ENCODE measurements around the gene MARK4. TPM values are rescaled to one million over a fixed set of nuclear protein-coding genes. Genes with fewer than 3 reads are reported as not detected.
"Not testable (repeated sequence)": the region's sequence is repeated elsewhere in the genome, so short reads cannot be mapped to it uniquely, and the experiment has no call there.

MARK4 gene
- total and polyA plus RNA-seq, 2 experiments from 2014 or later, result 16.6 to 38.6 TPM

DNA sequence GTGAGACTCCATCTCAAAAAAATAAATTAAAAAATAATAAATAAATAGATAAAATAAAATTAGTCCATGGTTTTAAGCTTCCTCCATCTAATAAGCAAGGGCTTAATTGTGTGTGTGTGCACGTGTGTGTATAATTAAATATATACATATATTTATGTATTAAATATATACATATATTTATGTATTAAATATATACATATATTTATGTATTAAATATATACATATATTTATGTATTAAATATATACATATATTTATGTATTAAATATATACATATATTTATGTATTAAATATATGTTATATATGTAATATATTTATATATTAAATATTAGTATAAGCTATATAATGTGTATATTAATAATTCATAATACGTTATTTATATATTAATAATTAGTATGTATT is 22.0 kb upstream of the MARK4 start:
- not testable (repeated sequence) for H3K4me2 ChIP-seq; H3K4me3 Mint-ChIP-seq; H4K20me1 ChIP-seq (replicated peaks; ENCODE audit: insufficient read depth); H3K4me1 ChIP-seq (ENCODE audit: insufficient read depth); H3K4me1 Mint-ChIP-seq; H3K79me2 ChIP-seq (replicated peaks; ENCODE audit: insufficient read depth); ATAC-seq; H3K36me3 ChIP-seq (ENCODE audit: insufficient read depth); H2AFZ ChIP-seq; H3K36me3 Mint-ChIP-seq (ENCODE audit: low read depth); H3K27ac ChIP-seq (ENCODE audit: low read depth); H3K9me3 Mint-ChIP-seq; H3F3A ChIP-seq (replicated peaks; ENCODE audit: low read depth); H3K4me3 ChIP-seq; H3K9me2 ChIP-seq (ENCODE audit: insufficient read depth); H3K27ac Mint-ChIP-seq; DNase-seq (ENCODE audit: low spot score)
- peaks cover 36% of the 10 kb centered on the region for H3K27me3 ChIP-seq (ENCODE audit: insufficient read depth)
- H3K27me3 Mint-ChIP-seq (ENCODE audit: insufficient read depth, low read depth, poor library complexity), result peaks cover 41% of the 10 kb centered on the region

GRCh38 chr19:45231891-45232290 is 19.2 kb upstream of the MARK4 start:
- DNase-seq (ENCODE audit: low spot score), result no peak
- Mint-ChIP-seq H3K36me3 (ENCODE audit: low read depth) (no peaks in the 10 kb centered on the region), H3K27ac (no peak overlapping the region), H3K4me3 (no peak overlapping the region), H3K9me3 (no peaks in the 10 kb centered on the region; the same call in 2 of the 3 replicates), H3K27me3 (ENCODE audit: insufficient read depth, low read depth, poor library complexity) (peaks cover 58% of the 10 kb centered on the region), H3K4me1 (peaks cover 16% of the 10 kb centered on the region; the same call in 2 of the 3 replicates)
- Histone ChIP-seq H3K36me3 (ENCODE audit: insufficient read depth) (no peaks in the 10 kb centered on the region), H3K4me3 (no peak overlapping the region), H3K4me2 (no peak overlapping the region), H3K27me3 (ENCODE audit: insufficient read depth) (peaks cover 64% of the 10 kb centered on the region), H4K20me1 (replicated peaks; ENCODE audit: insufficient read depth) (peaks cover 3% of the 10 kb centered on the region; the same call in 1 of the 2 replicates), H3K79me2 (replicated peaks; ENCODE audit: insufficient read depth) (no peaks in the 10 kb centered on the region), H3K9me2 (ENCODE audit: insufficient read depth) (no peaks in the 10 kb centered on the region), H3K4me1 (ENCODE audit: insufficient read depth) (peaks cover 8% of the 10 kb centered on the region; the same call in 1 of the 2 replicates), H3K27ac (ENCODE audit: low read depth) (no peak overlapping the region), H3F3A (replicated peaks; ENCODE audit: low read depth) (peaks cover 6% of the 10 kb centered on the region; the same call in 1 of the 2 replicates), H2AFZ (no peak overlapping the region)
- ATAC-seq, result no peak
- TF ChIP-seq NANOG (IDR thresholded peaks at IDR 0.05; ENCODE audit: borderline replicate concordance) (no peak), EZH2 (IDR thresholded peaks at IDR 0.05; ENCODE audit: low read depth, unreplicated experiment) (no peak), POLR2AphosphoS5 (IDR thresholded peaks at IDR 0.05; ENCODE audit: low read depth) (no peak), REST (IDR thresholded peaks at IDR 0.05; ENCODE audit: unreplicated experiment) (no peak), STAT1 (IDR thresholded peaks at IDR 0.05; ENCODE audit: unreplicated experiment) (no peak), CREB1 (CRISPR knock-in tag; IDR thresholded peaks at IDR 0.05; ENCODE audit: low read depth) (no peak), JUNB (IDR thresholded peaks at IDR 0.05; ENCODE audit: unreplicated experiment) (no peak), EZH2phosphoT487 (IDR thresholded peaks at IDR 0.05; ENCODE audit: unreplicated experiment) (no peak), ZNF462 (CRISPR knock-in tag; IDR thresholded peaks at IDR 0.05) (no peak), ZNF114 (CRISPR knock-in tag; IDR thresholded peaks at IDR 0.05) (no peak)
- TF ChIP-seq, protein P1, sequence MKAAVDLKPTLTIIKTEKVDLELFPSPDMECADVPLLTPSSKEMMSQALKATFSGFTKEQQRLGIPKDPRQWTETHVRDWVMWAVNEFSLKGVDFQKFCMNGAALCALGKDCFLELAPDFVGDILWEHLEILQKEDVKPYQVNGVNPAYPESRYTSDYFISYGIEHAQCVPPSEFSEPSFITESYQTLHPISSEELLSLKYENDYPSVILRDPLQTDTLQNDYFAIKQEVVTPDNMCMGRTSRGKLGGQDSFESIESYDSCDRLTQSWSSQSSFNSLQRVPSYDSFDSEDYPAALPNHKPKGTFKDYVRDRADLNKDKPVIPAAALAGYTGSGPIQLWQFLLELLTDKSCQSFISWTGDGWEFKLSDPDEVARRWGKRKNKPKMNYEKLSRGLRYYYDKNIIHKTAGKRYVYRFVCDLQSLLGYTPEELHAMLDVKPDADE (IDR thresholded peaks at IDR 0.05), result no peak
